GM12801 (cell line): Measurements from ENCODE around the gene CACNA1D.

Source experiments
- TF ChIP-seq, protein P1 (sequence below): IDR thresholded peaks from one replicate; pipeline ENCODE4 v1.5.1; 2011; ENCODE audit warnings: control low read depth; ENCODE audit not compliant: insufficient read length; ENCODE audit errors: extremely low read depth

Gene CACNA1D

DNA sequence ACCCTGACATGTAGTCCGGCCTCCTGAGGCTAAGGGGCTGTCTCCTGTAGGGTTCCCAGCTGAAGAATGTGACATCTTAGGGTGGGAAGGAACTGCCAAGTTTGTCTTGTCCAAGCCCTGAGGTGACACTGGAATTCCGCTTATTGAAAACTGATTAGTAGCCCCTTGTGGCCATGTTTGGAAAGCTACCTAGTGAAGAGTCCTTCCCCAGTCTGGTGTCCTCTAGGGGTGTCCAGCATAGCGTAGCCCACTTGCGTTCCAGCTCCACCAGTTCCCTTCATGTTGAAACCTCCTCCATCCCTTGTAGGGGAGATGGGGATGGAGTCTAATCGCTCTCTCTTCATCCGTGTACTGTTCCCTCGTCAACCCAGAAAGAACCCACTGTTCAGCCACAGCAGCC, 272.3 kb downstream of the CACNA1D start:
- TF ChIP-seq, protein P1, sequence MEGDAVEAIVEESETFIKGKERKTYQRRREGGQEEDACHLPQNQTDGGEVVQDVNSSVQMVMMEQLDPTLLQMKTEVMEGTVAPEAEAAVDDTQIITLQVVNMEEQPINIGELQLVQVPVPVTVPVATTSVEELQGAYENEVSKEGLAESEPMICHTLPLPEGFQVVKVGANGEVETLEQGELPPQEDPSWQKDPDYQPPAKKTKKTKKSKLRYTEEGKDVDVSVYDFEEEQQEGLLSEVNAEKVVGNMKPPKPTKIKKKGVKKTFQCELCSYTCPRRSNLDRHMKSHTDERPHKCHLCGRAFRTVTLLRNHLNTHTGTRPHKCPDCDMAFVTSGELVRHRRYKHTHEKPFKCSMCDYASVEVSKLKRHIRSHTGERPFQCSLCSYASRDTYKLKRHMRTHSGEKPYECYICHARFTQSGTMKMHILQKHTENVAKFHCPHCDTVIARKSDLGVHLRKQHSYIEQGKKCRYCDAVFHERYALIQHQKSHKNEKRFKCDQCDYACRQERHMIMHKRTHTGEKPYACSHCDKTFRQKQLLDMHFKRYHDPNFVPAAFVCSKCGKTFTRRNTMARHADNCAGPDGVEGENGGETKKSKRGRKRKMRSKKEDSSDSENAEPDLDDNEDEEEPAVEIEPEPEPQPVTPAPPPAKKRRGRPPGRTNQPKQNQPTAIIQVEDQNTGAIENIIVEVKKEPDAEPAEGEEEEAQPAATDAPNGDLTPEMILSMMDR = no peak

DNA sequence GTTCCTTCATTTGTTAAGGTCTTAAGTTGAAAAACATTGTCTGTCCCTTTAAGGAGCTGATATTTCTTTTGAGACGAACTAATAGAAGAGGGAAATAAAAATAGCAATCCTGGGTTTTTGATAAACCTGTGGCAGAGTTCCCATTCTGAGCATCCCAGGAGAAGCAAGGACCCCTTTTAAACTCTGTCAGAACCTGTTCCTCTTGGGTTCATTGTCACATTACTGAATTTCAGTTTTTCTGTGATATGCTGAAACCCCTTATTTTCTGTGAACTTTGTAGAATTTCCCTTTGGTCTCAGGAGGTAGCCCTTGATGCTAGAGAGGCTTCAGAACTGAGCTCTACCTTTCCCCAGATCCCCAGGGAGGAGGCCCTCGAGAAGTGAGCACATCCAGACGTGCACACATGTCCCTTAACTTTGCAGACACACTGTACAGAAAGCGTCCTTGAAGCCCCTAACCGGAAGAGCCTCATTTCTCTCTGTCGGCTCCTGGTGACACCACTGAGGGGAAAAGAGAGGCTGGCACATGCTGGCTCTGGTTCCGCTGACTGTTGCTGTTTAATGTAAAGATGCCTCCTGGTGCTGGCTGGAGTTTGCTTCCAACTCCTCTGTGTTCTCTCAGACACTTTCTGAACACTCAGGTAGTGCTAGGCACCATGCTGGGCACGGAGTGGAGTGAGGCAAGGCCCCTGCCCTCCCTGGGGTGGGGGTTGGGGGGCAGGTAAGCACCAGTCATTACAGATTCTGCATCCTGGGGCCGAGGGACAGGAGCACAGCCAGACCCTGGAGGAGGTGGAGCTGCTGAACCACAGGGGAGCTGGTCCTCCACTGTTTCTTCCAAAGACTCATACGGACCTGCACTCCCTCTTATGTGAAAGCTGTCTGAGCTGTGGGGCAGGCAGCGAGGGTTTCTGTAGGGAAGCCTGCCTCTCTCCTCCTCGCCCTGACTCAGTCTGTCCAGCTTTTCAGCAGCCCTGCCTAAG, 274.4 kb downstream of the CACNA1D start:
- TF ChIP-seq, protein P1 = no peak

- TF ChIP-seq, protein P1 = no peak
Observed at GRCh38 chr3:53772562-53772961, 278.2 kb downstream of the CACNA1D start.

DNA sequence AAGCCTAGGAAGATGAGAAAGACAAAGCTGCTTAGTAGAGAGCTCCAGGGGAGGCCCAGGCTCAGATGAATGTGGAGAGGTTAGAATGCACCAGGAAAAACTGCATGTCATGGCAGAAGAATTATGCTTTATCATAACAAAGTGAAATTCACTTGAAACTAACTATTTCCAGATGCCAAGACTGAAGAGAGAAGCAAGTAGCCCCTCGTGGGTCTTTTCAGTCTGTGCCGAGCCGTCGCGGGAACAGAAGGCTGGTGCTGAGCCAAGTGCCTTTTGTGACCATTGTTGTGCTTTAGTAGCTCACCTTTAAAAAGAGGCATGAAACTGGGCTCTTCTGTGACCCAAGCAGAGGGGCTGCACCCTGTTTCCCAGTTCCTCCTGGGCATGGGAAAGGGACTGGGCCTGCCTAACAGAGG, 278.6 kb downstream of the CACNA1D start:
- TF ChIP-seq, protein P1 = no peak

DNA sequence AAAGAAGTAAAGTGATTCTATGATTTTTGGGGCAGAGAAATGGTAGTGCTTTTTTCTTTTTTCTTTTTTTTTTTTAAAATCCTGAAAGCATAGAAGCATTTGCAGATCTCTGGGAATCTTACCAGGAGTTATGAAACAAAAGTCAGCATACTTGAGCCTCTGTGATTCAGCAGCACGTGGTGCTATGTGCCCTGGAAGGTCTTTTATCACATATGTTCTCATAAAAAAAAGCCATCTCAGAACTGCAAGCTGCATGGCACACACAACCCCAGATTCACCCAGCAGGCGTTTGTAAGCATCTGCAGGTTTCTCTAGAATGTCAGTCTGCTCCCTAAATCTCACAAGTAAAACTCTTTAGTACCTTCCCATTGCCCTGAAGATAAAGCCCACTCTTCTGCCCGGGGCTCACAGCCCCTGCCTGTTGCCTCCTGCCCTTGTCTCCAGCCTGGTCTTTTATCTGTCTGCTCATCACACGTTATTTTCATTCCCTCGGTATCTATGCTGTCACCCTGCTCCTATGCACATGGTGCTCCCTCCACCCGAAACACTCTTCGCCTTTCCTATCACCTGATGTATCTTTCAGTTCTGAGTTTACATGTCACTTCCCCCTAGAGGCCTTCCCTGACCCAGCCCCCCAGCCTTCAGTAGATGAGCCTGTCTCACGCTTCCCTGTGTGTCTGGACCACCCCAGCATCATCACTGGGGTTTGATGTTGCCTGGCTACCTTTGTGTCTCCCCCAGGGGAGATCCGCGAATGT, 279.4 kb downstream of the CACNA1D start:
- TF ChIP-seq, protein P1 = no peak

- TF ChIP-seq, protein P1 = no peak
Observed at GRCh38 chr3:53774414-53774813, 280.0 kb downstream of the CACNA1D start.

DNA sequence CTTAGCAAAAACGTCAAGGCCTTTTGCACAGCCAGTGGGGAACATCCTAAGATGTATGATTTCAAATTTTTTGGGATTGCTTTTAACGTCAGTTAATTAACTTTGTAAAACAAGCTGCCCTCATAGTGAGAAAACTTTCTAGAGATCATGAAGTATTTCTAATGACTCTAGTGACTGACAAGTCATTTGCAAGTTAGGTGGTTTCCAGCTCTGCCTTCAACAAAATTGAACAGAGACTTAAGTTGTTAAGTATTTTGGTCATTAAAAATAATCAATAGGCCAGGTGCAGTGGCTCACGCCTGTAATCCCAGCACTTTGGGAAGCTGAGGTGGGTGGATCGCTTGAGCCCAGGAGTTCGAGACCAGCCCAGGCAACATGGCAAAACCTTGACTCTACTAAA, 280.6 kb downstream of the CACNA1D start:
- TF ChIP-seq, protein P1 = no peak
